PC-3 (cell line): ENCODE measurements around the gene ADAT3. TPM values are rescaled to one million over a fixed set of nuclear protein-coding genes. Genes with fewer than 3 reads are reported as not detected.

Experiments
- ATAC-seq: fragments of 200-7000 bp; cut with Tn5 transposase; 2 replicates; pipeline ENCODE4 v1.9.1; 2020; ENCODE audit warnings: mild to moderate bottlenecking, moderate library complexity
- BruUV-seq: library from RNA; stranded (reverse); fragments of 400-500 nt; replicated peaks from 2 replicates; lab custom pipeline; 2021; lab: Mats Ljungman, UMichigan
- CTCF ChIA-PET: fragments of 300-600 bp; sonication (Branson Sonifier 250); formaldehyde crosslinking; loops from one replicate; lab custom pipeline; 2022; ENCODE audit warnings: antibody characterized with exemption; lab: Charles Lee
- POLR2A ChIA-PET: fragments of 300-600 bp; sonication (Branson Sonifier 250); formaldehyde crosslinking; loops from one replicate; lab custom pipeline; 2022; ENCODE audit warnings: antibody characterized with exemption; ENCODE audit not compliant: unreplicated experiment; lab: Charles Lee
- DNase-seq: peaks from one replicate; pipeline ENCODE4 v3.0.0-alpha.2; 2015
- H2AFZ ChIP-seq: fragments of 300-600 bp; sonication (generic); 2 replicates; pipeline ENCODE4 v1.6.0; 2016; ENCODE audit warnings: antibody characterized with exemption, low read length
- H3F3A ChIP-seq: fragments of 300-600 bp; sonication (generic); one replicate; pipeline ENCODE4 v1.6.0; 2017; ENCODE audit warnings: antibody characterized with exemption, low read length, control low read depth, mild to moderate bottlenecking; ENCODE audit not compliant: unreplicated experiment
- H3K27ac ChIP-seq: fragments of 300-600 bp; sonication (generic); 2 replicates; pipeline ENCODE4 v1.5.1; 2016; ENCODE audit warnings: mild to moderate bottlenecking, low read length
- H3K27me3 ChIP-seq: fragments of 300-600 bp; sonication (generic); 2 replicates; pipeline ENCODE4 v1.6.1; 2016; ENCODE audit warnings: low read length, mixed read lengths
- H3K36me3 ChIP-seq: fragments of 300-600 bp; sonication (generic); 2 replicates; pipeline ENCODE4 v1.6.1; 2016; ENCODE audit warnings: low read depth, mixed run types, low read length, mixed read lengths
- H3K4me1 ChIP-seq: fragments of 300-600 bp; sonication (generic); 2 replicates; pipeline ENCODE4 v1.5.1; 2016; ENCODE audit warnings: low read length; ENCODE audit not compliant: insufficient read depth
- H3K4me2 ChIP-seq: fragments of 300-600 bp; sonication (generic); 2 replicates; pipeline ENCODE4 v1.6.0; 2016; ENCODE audit warnings: low read length
- H3K4me3 ChIP-seq: fragments of 300-600 bp; sonication (generic); 2 replicates; pipeline ENCODE4 v1.5.1; 2016; ENCODE audit warnings: mild to moderate bottlenecking, low read length, mixed read lengths
- H3K79me2 ChIP-seq: fragments of 300-600 bp; sonication (generic); 2 replicates; pipeline ENCODE4 v1.6.1; 2017; ENCODE audit warnings: low read length, mixed read lengths
- H3K9ac ChIP-seq: fragments of 300-600 bp; sonication (generic); 2 replicates; pipeline ENCODE4 v1.6.0; 2016; ENCODE audit warnings: mild to moderate bottlenecking, low read length
- H3K9me2 ChIP-seq: fragments of 300-600 bp; sonication (generic); replicated peaks from 2 replicates; pipeline ENCODE4 v1.6.1; 2016; ENCODE audit warnings: mixed run types, low read length, mixed read lengths
- H3K9me3 ChIP-seq: fragments of 300-600 bp; sonication (generic); 2 replicates; pipeline ENCODE4 v1.6.1; 2016; ENCODE audit warnings: low read length, mixed read lengths
- H4K20me1 ChIP-seq: fragments of 300-600 bp; sonication (generic); 2 replicates; pipeline ENCODE4 v1.6.1; 2016; ENCODE audit warnings: low read length, mixed read lengths
- CTCF ChIP-seq: fragments of 300-600 bp; sonication (generic); conservative IDR thresholded peaks from 2 replicates; pipeline ENCODE4 v1.5.1; 2017; ENCODE audit warnings: antibody characterized with exemption, low read depth, mild to moderate bottlenecking, low read length
- EZH2 ChIP-seq: fragments of 300-600 bp; sonication (generic); IDR thresholded peaks from one replicate; pipeline ENCODE4 v1.6.1; 2017; ENCODE audit warnings: antibody characterized with exemption, mild to moderate bottlenecking, low read length; ENCODE audit not compliant: unreplicated experiment
- EZH2phosphoT487 ChIP-seq: fragments of 300-600 bp; sonication (generic); IDR thresholded peaks from 2 replicates; pipeline ENCODE4 v1.6.1; 2018; ENCODE audit warnings: mild to moderate bottlenecking, antibody characterized with exemption, low read length, borderline replicate concordance
- intact Hi-C: fragments of 100-400 bp; cut with micrococcal nuclease; formaldehyde crosslinking; loops from 2 replicates; pipeline ENCODE4 v1.9.0; 2023
- total RNA-seq: library from RNA; depleted of rRNA; stranded (reverse); fragments of >200 nt; gene quantifications from 2 replicates; pipeline ENCODE4 v1.2.3, GENCODE V29; 2014

ADAT3 gene
- total RNA-seq, 1 experiment from 2014 or later = 8.4 TPM

- DNase-seq (peak; percentile 78), ATAC-seq (peak; percentile 60)
- Histone ChIP-seq H3K9me2 (no peaks in the 10 kb centered on the region), H3K4me2 (peak overlapping the region; percentile 98), H3F3A (peaks cover 3% of the 10 kb centered on the region), H3K4me3 (peak overlapping the region; percentile 67), H3K27ac (peak overlapping the region; percentile 78), H3K79me2 (peaks cover 62% of the 10 kb centered on the region), H4K20me1 (no peaks in the 10 kb centered on the region), H3K36me3 (no peaks in the 10 kb centered on the region), H3K4me1 (peaks cover 25% of the 10 kb centered on the region), H3K27me3 (no peaks in the 10 kb centered on the region), H3K9me3 (no peaks in the 10 kb centered on the region), H3K9ac (peak overlapping the region; percentile 74), H2AFZ (peak overlapping the region; percentile 63)
- no TSS peak for BruUV-seq
- TF ChIP-seq EZH2phosphoT487 (no peak), CTCF (no peak), EZH2 (no peak)
- ChIA-PET CTCF (no interaction called here), POLR2A (no interaction called here)
- intact Hi-C loops = no loop called here
Measured at GRCh38 chr19:1907563-1908363, 2.6 kb downstream of the ADAT3 start.

GRCh38 chr19:1908364-1908678 lies 3.1 kb downstream of the ADAT3 start:
- peaks cover 3% of the 10 kb centered on the region for H3F3A ChIP-seq
- peaks cover 25% of the 10 kb centered on the region for H3K4me1 ChIP-seq
- peak overlapping the region; percentile 78 for H3K27ac ChIP-seq
- no peaks in the 10 kb centered on the region for H3K9me3 ChIP-seq
- H3K79me2 ChIP-seq = peaks cover 65% of the 10 kb centered on the region
- DNase-seq = peak; percentile 8
- ATAC-seq = no peak; the same call in 1 of the 2 replicates
- no TSS peak for BruUV-seq
- intact Hi-C loops = no loop called here
- H3K9me2 ChIP-seq = no peaks in the 10 kb centered on the region
- no peaks in the 10 kb centered on the region for H3K27me3 ChIP-seq
- H4K20me1 ChIP-seq = no peaks in the 10 kb centered on the region
- no peaks in the 10 kb centered on the region for H3K36me3 ChIP-seq
- H3K4me3 ChIP-seq = peak overlapping the region; percentile 67
- ChIA-PET POLR2A (no interaction called here), CTCF (no interaction called here)
- H3K4me2 ChIP-seq = peak overlapping the region; percentile 98
- H2AFZ ChIP-seq = peak overlapping the region; percentile 63
- TF ChIP-seq EZH2phosphoT487 (no peak), CTCF (no peak), EZH2 (no peak)
- peak overlapping the region; percentile 74 for H3K9ac ChIP-seq

- no peak overlapping the region for H3K4me3 ChIP-seq
- intact Hi-C loops = no loop called here
- H3K36me3 ChIP-seq = no peaks in the 10 kb centered on the region
- no peak overlapping the region for H3K27ac ChIP-seq
- H3K4me1 ChIP-seq = peaks cover 20% of the 10 kb centered on the region
- no peaks in the 10 kb centered on the region for H3K27me3 ChIP-seq
- no TSS peak for BruUV-seq
- no peaks in the 10 kb centered on the region for H3K9me3 ChIP-seq
- H3K9me2 ChIP-seq = no peaks in the 10 kb centered on the region
- ATAC-seq (no peak), DNase-seq (no peak)
- CTCF ChIA-PET = no interaction called here
- H3K79me2 ChIP-seq = peaks cover 68% of the 10 kb centered on the region
- H3K9ac ChIP-seq = no peak overlapping the region
- TF ChIP-seq EZH2 = no peak
- TF ChIP-seq CTCF = no peak
- TF ChIP-seq EZH2phosphoT487 = no peak
- H3K4me2 ChIP-seq = no peak overlapping the region
- H4K20me1 ChIP-seq = no peaks in the 10 kb centered on the region
- no peak overlapping the region for H2AFZ ChIP-seq
- peaks cover 3% of the 10 kb centered on the region for H3F3A ChIP-seq
- POLR2A ChIA-PET = no interaction called here
Measured at GRCh38 chr19:1909761-1910080, 4.5 kb downstream of the ADAT3 start.
